Colonic mucosa (tissue), 4 donors: ENCODE measurements around the gene POFUT2. TPM values are rescaled to one million over a fixed set of nuclear protein-coding genes. Genes with fewer than 3 reads are reported as not detected.

ENCODE experiments used
- DNase-seq: peaks from one replicate; pipeline ENCODE4 v3.0.0-alpha.2; 2020
- H3K27ac ChIP-seq: fragments of 200-600 bp; one replicate; pipeline ENCODE4 v1.8.0; 2021
- H3K27me3 ChIP-seq: fragments of 200-600 bp; one replicate; pipeline ENCODE4 v1.8.0; 2021
- H3K36me3 ChIP-seq: fragments of 200-600 bp; one replicate; pipeline ENCODE4 v1.8.0; 2021
- H3K4me1 ChIP-seq: fragments of 200-600 bp; one replicate; pipeline ENCODE4 v1.8.0; 2021; ENCODE audit warnings: mild to moderate bottlenecking
- H3K4me3 ChIP-seq: fragments of 200-600 bp; one replicate; pipeline ENCODE4 v1.8.0; 2021
- H3K9ac ChIP-seq, 2 donors: one replicate each; pipeline ENCODE4 v1.7.0; 2013; ENCODE audit warnings: control low read depth in 2 of 2, low read depth in 2 of 2, low read length in 2 of 2
- H3K9me3 ChIP-seq: fragments of 200-600 bp; one replicate; pipeline ENCODE4 v1.8.0; 2021
- intact Hi-C: fragments of 100-400 bp; cut with DNase I; formaldehyde crosslinking; loops from one replicate; pipeline ENCODE4 v1.14.1; 2022
- total RNA-seq, 2 donors: library from RNA; stranded (reverse); fragmentation: NEBNext Ultra II Directional in 1 of 2; extraction: Animal tissue kit (Norgen Biotek cat#: 25700) in 1 of 2; gene quantifications; one replicate each; pipeline ENCODE4 v1.2.1, GENCODE V29; 2021
- TF ChIP-seq, protein P1 (sequence below): fragments of 200-600 bp; IDR thresholded peaks from one replicate; pipeline ENCODE4 v1.8.0; 2022; ENCODE audit warnings: antibody characterized with exemption, mild to moderate bottlenecking
- donor health status: healthy.
- donor health status: DM: no; HTN: no; CAD: no.
- donor health status: DM: no; HTN: no; CAD: no.

Gene POFUT2
- total RNA-seq, 2 donors from 2014 or later, result 23.8 to 31.6 TPM

DNA sequence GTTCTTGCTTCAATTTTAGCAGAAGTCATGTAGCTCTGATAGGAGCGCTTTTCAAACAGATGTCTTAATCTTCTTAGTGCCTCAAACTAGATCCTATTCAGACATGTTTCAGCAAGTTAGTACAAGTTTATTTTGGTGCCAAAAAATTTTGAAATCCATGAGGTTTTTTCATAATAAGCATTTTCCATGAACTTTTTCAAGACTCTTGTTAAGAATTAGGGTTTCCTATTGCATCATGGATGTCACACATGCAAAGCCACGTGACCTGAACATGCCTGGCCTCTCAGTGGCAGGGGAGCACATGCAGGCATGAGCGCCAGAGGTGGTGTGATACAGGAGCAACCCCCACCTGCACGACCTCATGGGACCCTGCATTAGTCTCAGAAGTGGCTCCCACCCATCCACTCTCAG, 67.6 kb downstream of the POFUT2 start:
- Histone ChIP-seq H3K4me1 (no peaks in the 10 kb centered on the region), H3K4me3 (no peak overlapping the region), H3K27ac (no peak overlapping the region), H3K9ac (no peak overlapping the region), H3K27me3 (no peaks in the 10 kb centered on the region), H3K36me3 (no peaks in the 10 kb centered on the region), H3K9me3 (no peaks in the 10 kb centered on the region)
- no peak for DNase-seq
- TF ChIP-seq, protein P1, sequence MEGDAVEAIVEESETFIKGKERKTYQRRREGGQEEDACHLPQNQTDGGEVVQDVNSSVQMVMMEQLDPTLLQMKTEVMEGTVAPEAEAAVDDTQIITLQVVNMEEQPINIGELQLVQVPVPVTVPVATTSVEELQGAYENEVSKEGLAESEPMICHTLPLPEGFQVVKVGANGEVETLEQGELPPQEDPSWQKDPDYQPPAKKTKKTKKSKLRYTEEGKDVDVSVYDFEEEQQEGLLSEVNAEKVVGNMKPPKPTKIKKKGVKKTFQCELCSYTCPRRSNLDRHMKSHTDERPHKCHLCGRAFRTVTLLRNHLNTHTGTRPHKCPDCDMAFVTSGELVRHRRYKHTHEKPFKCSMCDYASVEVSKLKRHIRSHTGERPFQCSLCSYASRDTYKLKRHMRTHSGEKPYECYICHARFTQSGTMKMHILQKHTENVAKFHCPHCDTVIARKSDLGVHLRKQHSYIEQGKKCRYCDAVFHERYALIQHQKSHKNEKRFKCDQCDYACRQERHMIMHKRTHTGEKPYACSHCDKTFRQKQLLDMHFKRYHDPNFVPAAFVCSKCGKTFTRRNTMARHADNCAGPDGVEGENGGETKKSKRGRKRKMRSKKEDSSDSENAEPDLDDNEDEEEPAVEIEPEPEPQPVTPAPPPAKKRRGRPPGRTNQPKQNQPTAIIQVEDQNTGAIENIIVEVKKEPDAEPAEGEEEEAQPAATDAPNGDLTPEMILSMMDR, result no peak
- intact Hi-C loops, result no loop called here

DNA sequence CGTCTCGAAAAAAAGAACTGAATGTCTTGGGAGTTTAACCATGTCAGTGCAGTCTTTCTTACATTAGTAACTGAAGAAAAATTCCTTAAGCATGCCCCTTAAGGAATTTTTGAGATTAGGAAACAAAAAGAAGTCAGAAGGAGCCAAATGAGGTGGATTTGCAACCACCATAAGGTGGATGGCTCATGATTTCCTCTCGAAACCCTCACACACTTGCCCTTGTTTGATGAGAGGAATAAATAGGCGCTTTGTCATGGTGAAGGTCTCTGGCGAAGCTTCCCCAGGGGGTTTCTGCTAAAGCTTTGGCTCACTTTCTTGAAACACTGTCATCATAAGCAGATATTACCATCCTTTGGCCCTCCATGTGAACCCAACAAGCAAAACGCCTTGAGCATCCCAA, 68.2 kb downstream of the POFUT2 start:
- Histone ChIP-seq H3K4me3 (no peak overlapping the region), H3K9me3 (no peaks in the 10 kb centered on the region), H3K9ac (no peak overlapping the region), H3K27me3 (no peaks in the 10 kb centered on the region), H3K36me3 (no peaks in the 10 kb centered on the region), H3K27ac (no peak overlapping the region), H3K4me1 (no peaks in the 10 kb centered on the region)
- intact Hi-C loops, result no loop called here
- no peak for DNase-seq
- TF ChIP-seq, protein P1, result no peak

DNA sequence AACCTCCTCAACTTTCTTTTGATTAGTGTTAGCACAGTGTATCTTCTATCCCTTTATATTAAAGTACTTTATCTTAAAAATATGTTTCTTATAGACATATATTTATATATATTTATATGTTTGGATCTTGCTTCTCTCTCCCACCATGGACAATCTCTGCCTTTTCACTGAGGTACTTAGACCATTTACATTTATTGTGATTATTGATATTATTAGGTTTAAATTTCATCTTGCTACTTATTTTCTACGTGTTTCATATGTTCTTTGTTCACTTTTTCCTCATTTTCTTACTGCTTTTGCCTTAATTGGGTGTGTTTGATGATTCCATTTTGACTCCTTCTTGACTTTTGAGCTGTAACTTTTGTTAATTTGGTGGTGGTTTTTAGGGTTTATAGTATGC, 70.7 kb downstream of the POFUT2 start:
- intact Hi-C loops, result no loop called here
- Histone ChIP-seq H3K36me3 (no peaks in the 10 kb centered on the region), H3K9ac (no peak overlapping the region), H3K9me3 (no peaks in the 10 kb centered on the region), H3K4me1 (no peaks in the 10 kb centered on the region), H3K27me3 (no peaks in the 10 kb centered on the region), H3K4me3 (no peak overlapping the region), H3K27ac (no peak overlapping the region)
- TF ChIP-seq, protein P1, result no peak
- no peak for DNase-seq

DNA sequence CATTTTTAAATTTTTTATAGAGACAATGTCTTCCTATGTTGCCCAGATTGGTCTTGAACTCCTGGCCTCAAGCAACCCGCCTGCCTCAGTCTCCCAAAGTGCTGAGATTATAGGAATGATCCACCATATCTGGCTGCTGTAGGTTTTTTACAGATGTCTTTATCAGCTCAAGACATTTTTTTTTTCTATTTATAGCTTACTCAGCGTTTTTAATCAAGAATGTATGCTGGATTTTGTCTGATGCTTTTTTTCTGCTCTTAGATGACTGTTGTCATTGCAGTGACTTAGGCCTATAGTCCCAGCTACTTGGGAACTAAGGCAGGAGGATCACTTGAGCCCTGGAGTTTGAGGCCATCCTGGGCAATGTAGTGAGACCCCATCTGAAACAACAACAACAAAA, 72.5 kb downstream of the POFUT2 start:
- intact Hi-C loops, result no loop called here
- H3K36me3 ChIP-seq, result no peaks in the 10 kb centered on the region
- H3K27me3 ChIP-seq, result no peaks in the 10 kb centered on the region
- TF ChIP-seq, protein P1, result no peak
- no peak overlapping the region for H3K9ac ChIP-seq
- no peak overlapping the region for H3K4me3 ChIP-seq
- no peaks in the 10 kb centered on the region for H3K4me1 ChIP-seq
- DNase-seq, result no peak
- H3K27ac ChIP-seq, result no peak overlapping the region
- no peaks in the 10 kb centered on the region for H3K9me3 ChIP-seq

Other genes starting within 250 kb of the POFUT2 start
- 1 to 10 TPM; 8.7 to 9.3 TPM for gene ADARB1, start 213.3 kb downstream of the POFUT2 start, total RNA-seq
- gene COL18A1, start 117.3 kb upstream of the POFUT2 start, total RNA-seq, result 10 to 100 TPM in 1 of 2 donors, 1 to 10 TPM in 1; 8.4 to 22.3 TPM